ENCODE results near the gene S100A6.

Gene S100A6

DNA sequence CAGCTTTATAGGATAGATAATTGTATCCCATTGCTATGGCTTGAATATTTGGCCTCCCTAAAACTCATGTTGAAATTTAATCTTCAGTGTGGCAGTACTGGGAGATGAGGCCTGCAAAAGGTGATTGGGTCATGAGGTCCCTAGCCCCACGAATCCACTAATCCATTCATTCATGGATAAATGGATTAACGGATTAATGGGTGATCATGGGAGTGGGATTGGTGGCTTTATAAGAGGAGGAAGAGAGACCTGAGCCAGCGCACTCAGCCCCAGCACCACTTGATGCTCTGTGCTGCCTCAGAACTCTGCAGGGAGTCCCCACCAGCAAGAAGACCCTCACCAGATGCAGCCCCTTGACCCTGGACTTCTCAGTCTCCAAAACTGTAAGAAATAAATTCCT lies 32.0 kb downstream of the S100A6 start:
- no peak for DNase-seq (ENCODE audit: low spot score)

DNA sequence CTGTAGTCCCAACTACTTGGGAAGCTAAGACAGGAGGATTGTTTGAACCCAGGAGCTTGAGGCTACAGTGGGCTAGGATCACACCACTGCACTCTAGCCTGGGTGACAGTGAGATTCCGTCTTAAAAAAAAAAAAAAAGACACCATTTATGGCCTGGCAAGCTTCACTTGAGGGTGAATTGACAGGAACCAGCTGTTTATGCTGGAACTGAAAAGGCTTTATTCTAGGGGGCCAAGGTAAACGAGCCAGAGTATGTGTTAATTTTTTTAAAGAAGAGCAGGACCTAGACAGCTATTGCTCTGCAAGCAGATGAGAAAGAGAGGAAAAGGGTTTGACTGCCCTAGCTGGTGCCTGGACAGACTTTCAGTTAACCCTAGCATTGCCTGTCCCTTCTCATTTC lies 37.0 kb downstream of the S100A6 start:
- DNase-seq (ENCODE audit: low spot score), result no peak

DNA sequence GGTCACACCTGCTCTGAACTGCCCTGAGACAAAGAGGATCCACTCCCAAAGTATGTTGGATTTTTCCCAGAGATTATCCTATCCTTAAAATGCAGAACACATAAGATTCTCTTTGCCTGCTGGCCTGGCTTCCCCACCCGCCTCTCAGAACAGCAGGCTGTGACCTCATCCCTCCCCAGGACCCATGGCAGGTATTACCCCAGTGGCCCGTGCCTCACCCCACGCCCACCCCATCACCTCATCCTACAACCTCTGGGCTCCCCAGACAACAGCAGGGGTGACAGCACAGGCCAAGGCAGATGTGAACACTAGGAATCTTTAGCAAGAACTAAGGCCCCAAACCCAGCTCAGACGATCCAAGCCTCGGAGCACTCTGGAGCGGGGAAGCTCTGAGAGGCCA lies 40.3 kb downstream of the S100A6 start:
- DNase-seq (ENCODE audit: low spot score), result no peak

DNA sequence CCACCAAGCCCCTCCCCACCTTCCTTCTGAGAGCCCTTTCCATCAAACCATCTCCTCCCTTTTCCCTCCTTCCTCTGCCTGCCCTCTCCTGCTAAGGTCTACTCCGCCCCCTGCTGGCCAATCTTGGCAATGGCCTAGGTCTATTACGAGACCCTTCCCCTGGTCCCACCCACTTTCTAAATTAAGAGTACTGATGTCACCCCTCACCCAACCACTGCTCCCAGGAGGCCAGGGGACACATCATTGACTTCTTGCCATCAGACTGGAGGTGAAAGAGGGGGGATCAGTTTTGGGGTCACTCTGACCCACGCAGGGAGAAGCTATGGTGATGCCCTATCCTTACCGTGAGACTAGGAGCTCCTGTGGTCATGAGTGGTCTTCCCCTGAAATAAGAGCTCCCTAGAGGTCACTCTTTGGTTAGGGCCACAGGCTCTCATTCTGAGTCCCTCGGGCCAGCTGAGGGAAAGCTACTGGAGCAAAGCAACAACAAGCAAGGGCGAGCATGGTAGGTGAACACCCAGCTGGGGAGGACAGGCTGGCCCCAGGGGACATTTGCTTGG lies 40.7 kb downstream of the S100A6 start:
- peak; percentile 59 for DNase-seq (ENCODE audit: low spot score)

DNA sequence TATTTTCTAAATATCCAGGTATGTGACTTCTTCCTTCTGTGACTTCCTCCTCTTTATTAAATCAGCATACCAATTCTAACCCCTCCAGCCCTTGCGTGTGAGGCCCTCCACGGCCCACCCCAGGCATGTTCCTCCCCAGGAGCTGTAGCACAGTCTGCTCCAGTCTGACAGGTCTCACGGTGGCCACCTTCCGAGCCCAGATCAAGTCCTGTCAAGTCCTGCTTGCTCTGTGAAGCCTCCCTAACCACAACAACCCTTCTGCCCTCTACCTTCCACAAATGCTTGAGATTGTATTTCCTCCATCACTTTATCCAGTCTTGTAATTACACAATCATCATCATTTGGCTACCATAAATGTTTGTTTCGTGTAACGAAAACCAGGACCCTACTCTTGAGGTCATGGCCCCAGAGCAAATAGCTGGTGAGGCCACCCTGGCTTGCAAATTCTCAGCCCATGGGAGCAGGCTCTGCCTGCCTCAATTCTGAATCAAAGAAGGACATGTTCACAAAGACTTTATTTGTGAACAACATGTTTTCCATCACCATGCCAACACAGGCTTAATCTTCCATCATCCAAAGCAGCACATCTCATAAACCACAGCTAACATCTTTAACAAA lies 42.3 kb downstream of the S100A6 start:
- DNase-seq (ENCODE audit: low spot score), result no peak

DNA sequence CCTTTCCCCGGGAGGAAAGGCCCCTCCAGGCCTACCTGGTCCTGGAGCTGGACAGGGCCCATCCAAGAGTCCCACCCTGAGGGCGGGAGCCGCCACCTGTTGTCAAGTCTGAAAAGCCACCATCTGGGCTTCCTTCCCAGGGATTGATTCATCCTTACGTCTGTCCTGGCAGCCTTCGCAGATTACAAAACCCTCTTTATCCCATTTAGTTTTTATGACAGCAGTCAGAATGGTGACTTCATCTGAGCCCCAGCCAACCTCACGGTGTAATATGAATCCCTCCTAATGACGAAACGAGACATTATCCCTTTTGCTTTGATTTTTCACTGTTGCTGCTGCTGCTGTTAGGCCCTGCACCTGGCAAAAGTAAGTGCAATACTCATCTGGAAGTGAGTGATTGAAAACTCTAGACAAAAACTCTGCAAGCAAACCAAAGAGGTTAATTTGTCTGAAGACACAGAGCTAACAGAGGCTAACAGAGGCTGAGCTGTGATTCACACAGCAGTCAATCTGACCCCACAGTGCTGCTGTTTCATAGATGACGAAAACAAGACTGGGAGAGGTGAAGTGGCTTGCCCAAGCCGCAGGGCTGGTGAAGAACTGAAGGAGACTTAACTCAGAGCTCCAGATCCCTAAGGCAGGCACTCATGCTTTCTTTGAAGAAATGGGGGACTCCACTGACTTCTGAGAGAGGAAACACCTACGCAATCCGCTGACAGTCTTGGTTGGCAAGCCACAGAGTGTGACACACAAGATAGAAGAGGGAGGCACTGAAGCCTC lies 45.3 kb downstream of the S100A6 start:
- DNase-seq (ENCODE audit: low spot score), result no peak

DNA sequence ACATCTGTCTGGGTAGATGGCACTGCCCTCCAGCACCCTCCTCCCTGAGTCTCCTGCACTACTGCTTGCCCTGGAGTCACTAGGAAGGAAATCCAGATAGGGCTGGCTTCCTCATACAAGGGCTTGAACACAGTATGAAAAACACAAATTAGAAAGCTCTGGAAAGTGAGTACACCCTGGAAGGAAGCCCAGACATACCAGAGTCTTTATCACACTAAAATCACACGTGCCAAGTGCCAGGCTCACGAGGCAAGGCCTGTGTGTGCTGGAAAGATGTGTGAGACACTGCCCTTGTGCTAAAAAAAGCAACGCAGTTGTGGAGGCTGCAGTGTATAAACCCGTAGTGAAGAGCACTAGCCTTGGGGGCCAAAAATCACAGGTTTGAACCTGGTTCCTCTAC lies 47.1 kb downstream of the S100A6 start:
- no peak for DNase-seq (ENCODE audit: low spot score)

DNA sequence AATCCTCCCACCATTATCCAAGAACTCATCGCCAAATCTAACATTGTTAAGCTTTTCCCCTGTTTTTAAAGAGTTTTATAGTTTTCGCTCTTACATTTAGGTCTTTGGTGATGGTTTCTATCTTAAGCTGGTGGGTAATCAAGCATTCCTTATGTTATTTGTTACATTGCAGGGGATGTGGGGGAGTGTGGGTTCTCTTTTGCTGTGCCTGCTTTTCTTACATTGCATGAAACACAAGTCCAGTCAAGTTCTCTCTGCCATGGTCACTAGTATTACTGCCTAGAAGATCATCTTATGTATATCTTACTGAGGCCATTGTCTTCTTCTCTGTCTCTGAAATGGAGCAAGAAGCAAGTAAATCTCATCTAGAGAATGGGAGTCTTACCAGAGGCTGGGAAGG lies 48.1 kb downstream of the S100A6 start:
- no peak for DNase-seq (ENCODE audit: low spot score)

DNA sequence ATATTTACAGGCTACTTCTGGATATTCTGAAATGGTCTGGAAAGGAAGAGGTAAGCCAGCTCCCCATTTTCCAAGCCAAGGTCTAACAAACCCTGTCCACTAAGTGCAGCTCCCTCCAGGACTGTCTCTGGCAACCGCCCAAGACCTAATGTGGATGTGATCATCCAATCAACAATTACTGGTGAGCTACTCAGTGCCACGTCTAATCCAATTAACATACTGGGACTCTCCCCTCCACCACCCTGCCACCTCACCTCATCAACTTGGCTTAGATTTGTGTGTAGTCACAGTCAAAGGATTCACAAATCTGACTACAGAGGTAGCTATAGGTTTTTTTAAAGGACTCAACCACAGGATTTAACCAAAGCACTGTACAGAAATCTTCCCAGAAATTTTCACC lies 49.9 kb downstream of the S100A6 start:
- DNase-seq (ENCODE audit: low spot score), result no peak
